GM23338 (cell line): ENCODE results near the gene MCUR1. TPM values are rescaled to one million over a fixed set of nuclear protein-coding genes. Genes with fewer than 3 reads are reported as not detected.
"Not testable (repeated sequence)": the region's sequence is repeated elsewhere in the genome, so short reads cannot be mapped to it uniquely, and the experiment has no call there.

Source experiments
- ATAC-seq: fragments of 200-7000 bp; cut with Tn5 transposase; 3 replicates; pipeline ENCODE4 v1.9.1; 2020
- DNase-seq: peaks from one replicate; pipeline ENCODE4 v3.0.0-alpha.2; 2015; ENCODE audit warnings: low spot score
- H2AFZ ChIP-seq: fragments of 200-600 bp; sonication (generic); 2 replicates; pipeline ENCODE4 v1.8.0; 2016; ENCODE audit warnings: antibody characterized with exemption, mild to moderate bottlenecking, moderate library complexity
- H3F3A ChIP-seq: fragments of 200-600 bp; sonication (generic); replicated peaks from 2 replicates; pipeline ENCODE4 v1.8.0; 2017; ENCODE audit warnings: antibody characterized with exemption, mixed run types, low read depth
- H3K27ac ChIP-seq: fragments of 200-600 bp; sonication (generic); 2 replicates; pipeline ENCODE4 v1.6.1; 2016; ENCODE audit warnings: low read depth
- H3K27me3 ChIP-seq: fragments of 200-600 bp; sonication (generic); 2 replicates; pipeline ENCODE4 v1.8.0; 2016; ENCODE audit warnings: mild to moderate bottlenecking, mixed run types, moderate library complexity; ENCODE audit not compliant: insufficient read depth
- H3K36me3 ChIP-seq: fragments of 200-600 bp; sonication (generic); 2 replicates; pipeline ENCODE4 v1.8.0; 2016; ENCODE audit warnings: mild to moderate bottlenecking; ENCODE audit not compliant: insufficient read depth
- H3K4me1 ChIP-seq: fragments of 200-600 bp; sonication (generic); 2 replicates; pipeline ENCODE4 v1.8.0; 2016; ENCODE audit warnings: mild to moderate bottlenecking, moderate library complexity; ENCODE audit not compliant: insufficient read depth
- H3K4me2 ChIP-seq: fragments of 200-600 bp; sonication (generic); 2 replicates; pipeline ENCODE4 v1.7.1; 2017; ENCODE audit warnings: mixed run types
- H3K4me3 ChIP-seq: fragments of 200-600 bp; sonication (generic); 2 replicates; pipeline ENCODE4 v1.6.1; 2016; ENCODE audit warnings: mixed run types
- H3K79me2 ChIP-seq: fragments of 200-600 bp; sonication (generic); replicated peaks from 2 replicates; pipeline ENCODE4 v1.8.0; 2017; ENCODE audit warnings: mild to moderate bottlenecking; ENCODE audit not compliant: insufficient read depth
- H3K9me2 ChIP-seq: fragments of 200-600 bp; sonication (generic); 2 replicates; pipeline ENCODE4 v1.8.0; 2017; ENCODE audit not compliant: insufficient read depth
- H4K20me1 ChIP-seq: fragments of 200-600 bp; sonication (generic); replicated peaks from 2 replicates; pipeline ENCODE4 v1.8.0; 2017; ENCODE audit warnings: mild to moderate bottlenecking; ENCODE audit not compliant: insufficient read depth
- H3K27ac Mint-ChIP-seq: 2 replicates; pipeline ENCODE4 v1.8.0; 2020; ENCODE audit warnings: inconsistent platforms, mild to moderate bottlenecking, moderate library complexity, mixed read lengths
- H3K27me3 Mint-ChIP-seq: 3 replicates; pipeline ENCODE4 v1.8.0; 2022; ENCODE audit warnings: low read depth, mild to moderate bottlenecking, moderate library complexity, mixed read lengths, inconsistent platforms; ENCODE audit not compliant: insufficient read depth, poor library complexity
- H3K36me3 Mint-ChIP-seq: 3 replicates; pipeline ENCODE4 v1.8.0; 2021; ENCODE audit warnings: low read depth, mild to moderate bottlenecking, inconsistent platforms, moderate library complexity, mixed read lengths
- H3K4me1 Mint-ChIP-seq: 3 replicates; pipeline ENCODE4 v1.8.0; 2020; ENCODE audit warnings: mild to moderate bottlenecking, inconsistent platforms, mixed read lengths
- H3K4me3 Mint-ChIP-seq: 3 replicates; pipeline ENCODE4 v1.8.0; 2021; ENCODE audit warnings: moderate library complexity, mild to moderate bottlenecking, inconsistent platforms, mixed read lengths
- H3K9me3 Mint-ChIP-seq: 3 replicates; pipeline ENCODE4 v1.8.0; 2020; ENCODE audit warnings: moderate library complexity, mild to moderate bottlenecking, inconsistent platforms, mixed read lengths
- EZH2 ChIP-seq: fragments of 200-600 bp; sonication (generic); IDR thresholded peaks from one replicate; pipeline ENCODE4 v1.8.0; 2017; ENCODE audit warnings: antibody characterized with exemption, mild to moderate bottlenecking, low read depth; ENCODE audit not compliant: unreplicated experiment
- JUNB ChIP-seq: IDR thresholded peaks from one replicate; pipeline ENCODE4 v1.6.1; 2016; ENCODE audit warnings: antibody characterized with exemption; ENCODE audit not compliant: unreplicated experiment
- POLR2AphosphoS5 ChIP-seq: IDR thresholded peaks from 2 replicates; pipeline ENCODE4 v1.6.1; 2016; ENCODE audit warnings: antibody characterized with exemption, low read depth
- ZNF114 ChIP-seq: fragments of 250-450 bp; sonication (Bioruptor Pico); IDR thresholded peaks from 2 replicates; pipeline ENCODE4 v1.5.0; 2020; ENCODE audit warnings: mild to moderate bottlenecking, moderate library complexity
- polyA plus RNA-seq: library from polyadenylated mRNA; unstranded; fragments of >200 nt; fragmentation: Nextera tagmentation; extraction: Ambion mirVana; gene quantifications from 2 replicates; pipeline ENCODE4 v1.2.1, GENCODE V29; 2016
- total RNA-seq: library from RNA; depleted of rRNA; stranded (reverse); fragments of >200 nt; shearing (Covaris generic); gene quantifications from 2 replicates; pipeline ENCODE4 v1.2.3, GENCODE V29; 2014
- TF ChIP-seq, protein P1 (sequence below), 2 experiments: fragments of 200-600 bp in 1 of 2; sonication (generic) in 1 of 2; conservative IDR thresholded peaks; 2 replicates each; pipeline versions ENCODE4 v1.5.1 to v1.6.1; 2016 to 2017; ENCODE audit warnings: antibody characterized with exemption in 2 of 2, low read depth in 2 of 2, mild to moderate bottlenecking in 2 of 2, moderate library complexity in 1 of 2

The MCUR1 gene
- total and polyA plus RNA-seq, 2 experiments from 2014 or later: 21.0 to 65.3 TPM

DNA sequence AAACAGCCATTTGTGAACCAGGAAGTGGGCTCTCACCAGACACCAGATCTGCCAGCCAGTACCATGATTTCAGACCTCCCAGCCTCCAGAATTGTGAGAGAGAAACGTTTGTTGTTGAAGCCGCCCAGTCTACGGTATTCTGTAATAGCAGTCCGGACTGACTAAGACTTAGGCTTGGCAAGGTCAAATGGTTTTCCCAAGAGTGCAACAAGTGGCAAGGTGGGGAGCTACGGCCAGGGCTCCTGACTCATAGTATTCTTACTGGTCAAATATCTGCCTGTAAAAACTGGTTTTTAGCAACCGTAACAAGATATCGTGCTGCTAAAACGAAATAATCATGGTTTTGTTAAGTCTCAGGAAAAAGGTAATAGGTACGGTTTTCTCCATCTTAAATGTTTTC lies 37.8 kb downstream of the MCUR1 start (continued):
- TF ChIP-seq EZH2 (no peak), POLR2AphosphoS5 (no peak), JUNB (no peak), ZNF114 (CRISPR knock-in tag) (no peak)

DNA sequence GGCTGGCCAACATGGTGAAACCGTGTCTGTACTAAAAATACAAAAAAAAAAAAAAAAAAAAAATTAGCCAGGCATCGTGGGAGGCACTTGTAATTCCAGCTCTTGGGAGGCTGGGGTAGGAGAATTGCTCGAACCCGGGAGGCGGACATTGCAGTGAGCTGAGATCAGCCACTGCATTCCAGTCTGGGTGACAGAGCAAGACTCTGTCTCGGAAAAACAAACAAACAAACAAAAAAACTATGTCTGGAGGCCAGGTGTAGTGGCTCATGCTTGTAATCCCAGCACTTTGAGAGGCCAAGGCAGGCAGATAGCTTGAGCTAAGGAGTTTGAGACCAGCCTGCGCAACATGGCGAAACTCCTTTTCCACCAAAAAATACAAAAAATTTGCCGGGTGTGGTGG lies 38.9 kb downstream of the MCUR1 start:
- ATAC-seq, H3K27ac Mint-ChIP-seq, H3K4me1 Mint-ChIP-seq, DNase-seq, H3K4me3 ChIP-seq, H3K27me3 ChIP-seq, H4K20me1 ChIP-seq, H3K79me2 ChIP-seq, H3K27ac ChIP-seq, H3K36me3 ChIP-seq, H3K9me3 Mint-ChIP-seq, H3F3A ChIP-seq, H3K4me1 ChIP-seq, H3K9me2 ChIP-seq, H2AFZ ChIP-seq, H3K4me2 ChIP-seq, H3K27me3 Mint-ChIP-seq, H3K4me3 Mint-ChIP-seq, H3K36me3 Mint-ChIP-seq: not testable (repeated sequence)

- H3K36me3 ChIP-seq, H3K27me3 Mint-ChIP-seq, H3F3A ChIP-seq, H3K27me3 ChIP-seq, H3K4me3 ChIP-seq, ATAC-seq, H3K27ac Mint-ChIP-seq, H3K4me1 ChIP-seq, H3K27ac ChIP-seq, H3K4me3 Mint-ChIP-seq, H3K9me2 ChIP-seq, DNase-seq, H2AFZ ChIP-seq, H3K36me3 Mint-ChIP-seq, H3K79me2 ChIP-seq, H3K4me1 Mint-ChIP-seq, H3K4me2 ChIP-seq, H4K20me1 ChIP-seq, H3K9me3 Mint-ChIP-seq: not testable (repeated sequence)
Observed at GRCh38 chr6:13772358-13773030, 41.9 kb downstream of the MCUR1 start.

- Histone ChIP-seq H3K27me3 (no peaks in the 10 kb centered on the region), H2AFZ (peak overlapping the region; percentile 56; the same call in 1 of the 2 replicates), H3K79me2 (no peaks in the 10 kb centered on the region), H3K36me3 (no peaks in the 10 kb centered on the region), H3K9me2 (no peaks in the 10 kb centered on the region), H3F3A (0 out of 2 replicates have a peak, but pooled peaks cover 3% of the 10 kb centered on the region), H4K20me1 (no peaks in the 10 kb centered on the region), H3K27ac (no peak overlapping the region), H3K4me1 (peaks cover 11% of the 10 kb centered on the region), H3K4me2 (no peak overlapping the region), H3K4me3 (no peak overlapping the region)
- peak; percentile 74 for DNase-seq
- Mint-ChIP-seq H3K4me1 (peaks cover 7% of the 10 kb centered on the region), H3K4me3 (no peak overlapping the region), H3K27me3 (no peaks in the 10 kb centered on the region), H3K9me3 (no peaks in the 10 kb centered on the region), H3K27ac (no peak overlapping the region), H3K36me3 (no peaks in the 10 kb centered on the region)
- TF ChIP-seq, protein P1, sequence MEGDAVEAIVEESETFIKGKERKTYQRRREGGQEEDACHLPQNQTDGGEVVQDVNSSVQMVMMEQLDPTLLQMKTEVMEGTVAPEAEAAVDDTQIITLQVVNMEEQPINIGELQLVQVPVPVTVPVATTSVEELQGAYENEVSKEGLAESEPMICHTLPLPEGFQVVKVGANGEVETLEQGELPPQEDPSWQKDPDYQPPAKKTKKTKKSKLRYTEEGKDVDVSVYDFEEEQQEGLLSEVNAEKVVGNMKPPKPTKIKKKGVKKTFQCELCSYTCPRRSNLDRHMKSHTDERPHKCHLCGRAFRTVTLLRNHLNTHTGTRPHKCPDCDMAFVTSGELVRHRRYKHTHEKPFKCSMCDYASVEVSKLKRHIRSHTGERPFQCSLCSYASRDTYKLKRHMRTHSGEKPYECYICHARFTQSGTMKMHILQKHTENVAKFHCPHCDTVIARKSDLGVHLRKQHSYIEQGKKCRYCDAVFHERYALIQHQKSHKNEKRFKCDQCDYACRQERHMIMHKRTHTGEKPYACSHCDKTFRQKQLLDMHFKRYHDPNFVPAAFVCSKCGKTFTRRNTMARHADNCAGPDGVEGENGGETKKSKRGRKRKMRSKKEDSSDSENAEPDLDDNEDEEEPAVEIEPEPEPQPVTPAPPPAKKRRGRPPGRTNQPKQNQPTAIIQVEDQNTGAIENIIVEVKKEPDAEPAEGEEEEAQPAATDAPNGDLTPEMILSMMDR (conservative IDR thresholded peaks at IDR 0.05; ENCODE audit: low read depth in 2 of 2): peak; percentile 58 to 82
- TF ChIP-seq JUNB: no peak
- ATAC-seq: peak; percentile 81
Observed at GRCh38 chr6:13769655-13770053, 44.7 kb downstream of the MCUR1 start.
